ENCODE data around the gene HSD17B14. TPM values are rescaled to one million over a fixed set of nuclear protein-coding genes. Genes with fewer than 3 reads are reported as not detected.
"Not testable (repeated sequence)": the region's sequence is repeated elsewhere in the genome, so short reads cannot be mapped to it uniquely, and the experiment has no call there.

Gene HSD17B14
- total RNA-seq, 2 experiments from 2014 or later, result 0.31 TPM; not detected in 1

- peak; percentile 40 for DNase-seq
- Mint-ChIP-seq H3K9me3 (no peaks in the 10 kb centered on the region), H3K27ac (peak overlapping the region; percentile 99), H3K4me1 (ENCODE audit: low read depth) (peaks cover 35% of the 10 kb centered on the region), H3K27me3 (no peaks in the 10 kb centered on the region), H3K36me3 (peaks cover 53% of the 10 kb centered on the region), H3K4me3 (peak overlapping the region; percentile 95)
- intact Hi-C loops (cut with micrococcal nuclease), result loop anchor here (1.0 to 10.0 kb wide), 3 partner anchors 63 to 549 kb away; partner anchors contain the start of genes BCAT2, EMP3 and FTL
- POLR2A ChIA-PET, result interaction anchor here (0.8 to 3.8 kb wide), 7 partner anchors 26 to 624 kb away, joined by 3 to 29 read pairs (median 5); partner anchors contain the start of genes BAX, NUCB1 and TULP2
- CTCF ChIA-PET, result interaction anchor here (1.5 to 3.0 kb wide), 2 partner anchors 97 to 120 kb away, joined by 3 to 15 read pairs; partner anchors contain the start of gene RUVBL2
Observed at GRCh38 chr19:48873476-48874302, 37.4 kb upstream of the HSD17B14 start.

- POLR2A ChIA-PET, result interaction anchor here (1.0 to 3.8 kb wide), 7 partner anchors 15 to 227 kb away, joined by 3 to 29 read pairs (median 5); partner anchors contain the start of genes BCAT2, NUCB1 and TULP2
- Mint-ChIP-seq H3K4me1 (ENCODE audit: low read depth) (peaks cover 35% of the 10 kb centered on the region), H3K9me3 (no peaks in the 10 kb centered on the region), H3K36me3 (peaks cover 48% of the 10 kb centered on the region), H3K27me3 (peaks cover 2% of the 10 kb centered on the region), H3K4me3 (peak overlapping the region; percentile 95), H3K27ac (peak overlapping the region; percentile 99)
- CTCF ChIA-PET, result interaction anchor here (1.5 kb wide), 1 partner anchor 121 kb away, joined by 3 read pairs; the partner anchor contains the start of gene RUVBL2
- peak; percentile 90 for DNase-seq
- intact Hi-C loops (cut with micrococcal nuclease), result loop anchor here (1.0 to 10.0 kb wide), 2 partner anchors 92 to 548 kb away; partner anchors contain the start of genes EMP3 and FTL
Observed at GRCh38 chr19:48872884-48873475, 36.7 kb upstream of the HSD17B14 start.

GRCh38 chr19:48872182-48872883 is 36.0 kb upstream of the HSD17B14 start, which contains the start of gene PPP1R15A:
Gene PPP1R15A (plus strand): TSS chr19:48872421. CDS start chr19:48873234, 813 bp downstream.
- H3K9me3 Mint-ChIP-seq, result no peaks in the 10 kb centered on the region
- H3K4me3 Mint-ChIP-seq, result peak within 1 kb of the TSS; percentile 95
- peaks cover 2% of the 10 kb centered on the region for H3K27me3 Mint-ChIP-seq
- peaks cover 30% of the 10 kb centered on the region for H3K4me1 Mint-ChIP-seq (ENCODE audit: low read depth)
- peak; percentile 99 for DNase-seq
- H3K27ac Mint-ChIP-seq, result peak within 1 kb of the TSS; percentile 99
- POLR2A ChIA-PET, result interaction anchor here (0.6 to 3.8 kb wide), 21 partner anchors 8 to 227 kb away, joined by 3 to 29 read pairs (median 4); partner anchors contain the start of genes BCAT2, FTL, GYS1 and NUCB1
- intact Hi-C loops (cut with micrococcal nuclease), result loop anchor here (10.0 kb wide), 1 partner anchor 548 kb away; the partner anchor contains the start of gene EMP3
- H3K36me3 Mint-ChIP-seq, result peaks cover 46% of the 10 kb centered on the region
- CTCF ChIA-PET, result interaction anchor here (0.6 to 1.5 kb wide), 5 partner anchors 18 to 121 kb away, joined by 3 to 5 read pairs (median 3); partner anchors contain the start of genes HSD17B14 and RUVBL2

GRCh38 chr19:48871471-48872181 is 35.3 kb upstream of the HSD17B14 start:
- not testable (repeated sequence) for H3K27me3 Mint-ChIP-seq, H3K9me3 Mint-ChIP-seq, DNase-seq
- peak overlapping the region; percentile 95 for H3K4me3 Mint-ChIP-seq
- intact Hi-C loops (cut with micrococcal nuclease), result loop anchor here (10.0 kb wide), 1 partner anchor 547 kb away; the partner anchor contains the start of gene EMP3
- POLR2A ChIA-PET, result interaction anchor here (0.6 to 1.6 kb wide), 18 partner anchors 9 to 226 kb away, joined by 3 to 6 read pairs (median 4); partner anchors contain the start of genes BCAT2, FTL, GYS1 and NUCB1
- peak overlapping the region; percentile 99 for H3K27ac Mint-ChIP-seq
- CTCF ChIA-PET, result interaction anchor here (0.6 to 1.5 kb wide), 4 partner anchors 17 to 99 kb away, joined by 3 to 5 read pairs (median 3); partner anchors contain the start of gene HSD17B14
- peaks cover 29% of the 10 kb centered on the region for H3K4me1 Mint-ChIP-seq (ENCODE audit: low read depth)
- H3K36me3 Mint-ChIP-seq, result peaks cover 46% of the 10 kb centered on the region

GRCh38 chr19:48870048-48870447 is 33.8 kb upstream of the HSD17B14 start:
- Mint-ChIP-seq H3K36me3 (peaks cover 30% of the 10 kb centered on the region), H3K9me3 (no peaks in the 10 kb centered on the region), H3K27me3 (peaks cover 2% of the 10 kb centered on the region), H3K4me1 (ENCODE audit: low read depth) (peaks cover 22% of the 10 kb centered on the region), H3K27ac (no peak overlapping the region), H3K4me3 (no peak overlapping the region)
- intact Hi-C loops (cut with micrococcal nuclease), result loop anchor here (10.0 kb wide), 1 partner anchor 545 kb away; the partner anchor contains the start of gene EMP3
- no peak for DNase-seq
- POLR2A ChIA-PET, result no interaction called here
- CTCF ChIA-PET, result interaction anchor here (0.7 kb wide), 1 partner anchor 27 kb away, joined by 3 read pairs; no protein-coding TSS in a partner anchor

GRCh38 chr19:48868114-48868886 is 32.0 kb upstream of the HSD17B14 start, which contains the start of gene PLEKHA4:
Gene PLEKHA4 (minus strand): TSS chr19:48868617. CDS start chr19:48867620, 997 bp downstream.
- POLR2A ChIA-PET, result no interaction called here

GRCh38 chr19:48867746-48868113 is 31.4 kb upstream of the HSD17B14 start:
- Mint-ChIP-seq H3K27me3 (peaks cover 2% of the 10 kb centered on the region), H3K9me3 (no peaks in the 10 kb centered on the region), H3K36me3 (peaks cover 7% of the 10 kb centered on the region), H3K27ac (no peak overlapping the region), H3K4me3 (no peak overlapping the region), H3K4me1 (ENCODE audit: low read depth) (peaks cover 7% of the 10 kb centered on the region)
- no peak for DNase-seq
- ChIA-PET POLR2A (no interaction called here), CTCF (interaction anchor here (1.0 to 1.8 kb wide), 2 partner anchors 26 to 72 kb away, joined by 3 to 8 read pairs; no protein-coding TSS in a partner anchor)
- intact Hi-C loops (cut with micrococcal nuclease), result no loop called here

More at GRCh38 chr19:48868114-48868886, 32.0 kb upstream of the HSD17B14 start, which contains the start of gene PLEKHA4:
- peaks cover 12% of the 10 kb centered on the region for H3K36me3 Mint-ChIP-seq
- no peak for DNase-seq
- no peak within 1 kb of the TSS for H3K27ac Mint-ChIP-seq
- H3K4me1 Mint-ChIP-seq (ENCODE audit: low read depth), result peaks cover 8% of the 10 kb centered on the region
- H3K27me3 Mint-ChIP-seq, result peaks cover 2% of the 10 kb centered on the region
- CTCF ChIA-PET, result interaction anchor here (1.8 kb wide), 1 partner anchor 73 kb away, joined by 8 read pairs; no protein-coding TSS in a partner anchor
- no peaks in the 10 kb centered on the region for H3K9me3 Mint-ChIP-seq
- no peak within 1 kb of the TSS for H3K4me3 Mint-ChIP-seq
- intact Hi-C loops (cut with micrococcal nuclease), result no loop called here

GRCh38 chr19:48867123-48867745 is 30.9 kb upstream of the HSD17B14 start:
- Mint-ChIP-seq H3K4me1 (ENCODE audit: low read depth) (peaks cover 7% of the 10 kb centered on the region), H3K27ac (no peak overlapping the region), H3K27me3 (peaks cover 2% of the 10 kb centered on the region), H3K4me3 (no peak overlapping the region), H3K9me3 (no peaks in the 10 kb centered on the region), H3K36me3 (peaks cover 2% of the 10 kb centered on the region)
- intact Hi-C loops (cut with micrococcal nuclease), result no loop called here
- DNase-seq, result no peak
- CTCF ChIA-PET, result interaction anchor here (1.0 kb wide), 1 partner anchor 25 kb away, joined by 3 read pairs; no protein-coding TSS in a partner anchor
- POLR2A ChIA-PET, result no interaction called here

GRCh38 chr19:48866692-48867091 is 30.4 kb upstream of the HSD17B14 start:
- H3K4me1 Mint-ChIP-seq (ENCODE audit: low read depth), result peaks cover 5% of the 10 kb centered on the region
- peaks cover 2% of the 10 kb centered on the region for H3K27me3 Mint-ChIP-seq
- H3K27ac Mint-ChIP-seq, result no peak overlapping the region
- no peaks in the 10 kb centered on the region for H3K9me3 Mint-ChIP-seq
- POLR2A ChIA-PET, result no interaction called here
- intact Hi-C loops (cut with micrococcal nuclease), result no loop called here
- CTCF ChIA-PET, result interaction anchor here (1.0 kb wide), 1 partner anchor 25 kb away, joined by 3 read pairs; no protein-coding TSS in a partner anchor
- H3K4me3 Mint-ChIP-seq, result no peak overlapping the region
- DNase-seq, result no peak
- no peaks in the 10 kb centered on the region for H3K36me3 Mint-ChIP-seq

- Mint-ChIP-seq H3K27me3 (no peaks in the 10 kb centered on the region), H3K9me3 (no peaks in the 10 kb centered on the region), H3K27ac (no peak overlapping the region), H3K4me3 (no peak overlapping the region), H3K36me3 (no peaks in the 10 kb centered on the region), H3K4me1 (ENCODE audit: low read depth) (peaks cover 3% of the 10 kb centered on the region)
- DNase-seq, result no peak
- ChIA-PET POLR2A (no interaction called here), CTCF (no interaction called here)
- intact Hi-C loops (cut with micrococcal nuclease), result no loop called here
Observed at GRCh38 chr19:48862827-48863226, 26.5 kb upstream of the HSD17B14 start.

Measured in activated CD4-positive, alpha-beta memory T cell treated with anti-CD3 and anti-CD28 coated beads for 36 hours (primary cell).